B cell (primary cell): ENCODE measurements around the gene TNIP1. TPM values are rescaled to one million over a fixed set of nuclear protein-coding genes. Genes with fewer than 3 reads are reported as not detected.
A peak's percentile ranks its signal among the peaks of the same experiment; 100 is the strongest.

Experiments used
- ATAC-seq: fragments of 200-7000 bp; cut with Tn5 transposase; one replicate; pipeline ENCODE4 v1.10.0; 2021; ENCODE audit warnings: low read depth, mild to moderate bottlenecking, moderate number of reproducible peaks, moderate library complexity
- CTCF ChIA-PET: fragments of 350-600 bp; sonication (Branson Sonifier 250); formaldehyde crosslinking; loops from one replicate; lab custom pipeline; 2021; ENCODE audit warnings: antibody characterized with exemption, inconsistent platforms; lab: Charles Lee
- POLR2A ChIA-PET: fragments of 350-600 bp; sonication (Branson Sonifier 250); formaldehyde crosslinking; loops from one replicate; lab custom pipeline; 2021; ENCODE audit warnings: antibody characterized with exemption; lab: Charles Lee
- DNase-seq: peaks from one replicate; pipeline ENCODE4 v3.0.0; 2013
- H2AFZ ChIP-seq: 2 replicates; pipeline ENCODE4 v1.6.1; 2012; ENCODE audit warnings: mild to moderate bottlenecking, low read depth, low read length; ENCODE audit not compliant: insufficient read depth, poor library complexity, severe bottlenecking
- H3K27ac ChIP-seq, 2 donors: 1 replicate in 1 of 2; 2 replicates in 1 of 2; pipeline ENCODE4 v1.5.1; 2012 to 2013; ENCODE audit warnings: low read length in 2 of 2, mild to moderate bottlenecking in 2 of 2, moderate library complexity in 1 of 2
- H3K27me3 ChIP-seq, 4 experiments: fragments of 200-600 bp in 1 of 4; sonication (generic) in 1 of 4; replicated peaks in 1 of 4; 1 replicate in 2 of 4; 2 replicates in 2 of 4; pipeline versions ENCODE4 v1.6.1 to v1.7.0; 2013 to 2016; ENCODE audit warnings: low read length in 3 of 4, mild to moderate bottlenecking in 2 of 4, mixed read lengths in 1 of 4, moderate library complexity in 1 of 4; ENCODE audit not compliant: insufficient read depth in 4 of 4, control insufficient read depth in 3 of 4; ENCODE audit errors: control extremely low read depth in 1 of 4
- H3K36me3 ChIP-seq, 2 experiments: replicated peaks in 1 of 2; 1 replicate in 1 of 2; 2 replicates in 1 of 2; pipeline versions ENCODE4 v1.6.1 to v1.7.1; 2013; ENCODE audit warnings: low read length in 1 of 2; ENCODE audit not compliant: insufficient read depth in 2 of 2, control insufficient read depth in 1 of 2; ENCODE audit errors: control extremely low read depth in 1 of 2, extremely low read depth in 1 of 2
- H3K4me1 ChIP-seq, 2 donors: fragments of 200-600 bp in 1 of 2; sonication (generic) in 1 of 2; 1 replicate in 1 of 2; 2 replicates in 1 of 2; pipeline versions ENCODE4 v1.5.1 to v1.6.1; 2013 to 2017; ENCODE audit warnings: low read length in 2 of 2; ENCODE audit not compliant: control insufficient read depth in 2 of 2, insufficient read depth in 2 of 2
- H3K4me2 ChIP-seq: replicated peaks from 2 replicates; pipeline ENCODE3; 2012; ENCODE audit warnings: mild to moderate bottlenecking, low read depth, low read length; ENCODE audit not compliant: poor library complexity, severe bottlenecking
- H3K4me3 ChIP-seq, 5 experiments: fragments of 200-600 bp in 1 of 5; sonication (generic) in 1 of 5; 1 replicate in 3 of 5; 2 replicates in 2 of 5; pipeline versions ENCODE4 v1.5.1 to v1.7.0; 2011 to 2016; ENCODE audit warnings: low read length in 4 of 5, mild to moderate bottlenecking in 4 of 5, low read depth in 2 of 5, control low read depth in 1 of 5, moderate library complexity in 1 of 5; ENCODE audit not compliant: insufficient read depth in 1 of 5; ENCODE audit errors: control extremely low read depth in 1 of 5, extremely low read depth in 1 of 5
- H3K79me2 ChIP-seq: fragments of 200-600 bp; sonication (generic); one replicate; pipeline ENCODE4 v1.6.0; 2016; ENCODE audit warnings: low read length; ENCODE audit not compliant: control insufficient read depth, insufficient read depth
- H3K9ac ChIP-seq: fragments of 200-600 bp; sonication (generic); 2 replicates; pipeline ENCODE4 v1.6.1; 2017; ENCODE audit warnings: mild to moderate bottlenecking, low read length, moderate library complexity
- H3K9me3 ChIP-seq, 3 donors: one replicate each; pipeline versions ENCODE4 v1.6.1 to v1.7.1; 2013; ENCODE audit warnings: low read length in 2 of 3; ENCODE audit not compliant: control insufficient read depth in 2 of 3, insufficient read depth in 1 of 3; ENCODE audit errors: control extremely low read depth in 1 of 3
- H4K20me1 ChIP-seq: 2 replicates; pipeline ENCODE4 v1.6.0; 2012; ENCODE audit warnings: mild to moderate bottlenecking, low read length; ENCODE audit not compliant: insufficient read depth, control insufficient read depth, poor library complexity, severe bottlenecking
- H3K27ac Mint-ChIP-seq: one replicate; pipeline ENCODE4 v1.8.0; 2021; ENCODE audit warnings: mixed read lengths
- H3K27me3 Mint-ChIP-seq: one replicate; pipeline ENCODE4 v1.8.0; 2021; ENCODE audit warnings: mixed read lengths
- H3K4me1 Mint-ChIP-seq: one replicate; pipeline ENCODE4 v1.8.0; 2021; ENCODE audit warnings: mixed read lengths
- H3K4me3 Mint-ChIP-seq: one replicate; pipeline ENCODE4 v1.8.0; 2021; ENCODE audit warnings: mixed read lengths
- H3K9me3 Mint-ChIP-seq: one replicate; pipeline ENCODE4 v1.8.0; 2022; ENCODE audit warnings: mixed read lengths; ENCODE audit not compliant: insufficient read depth
- CTCF ChIP-seq: fragments of 200-600 bp; IDR thresholded peaks from one replicate; pipeline ENCODE4 v1.8.0; 2022; ENCODE audit warnings: antibody characterized with exemption, mild to moderate bottlenecking
- EZH2 ChIP-seq: IDR thresholded peaks from 2 replicates; pipeline ENCODE4 v1.6.1; 2012; ENCODE audit warnings: borderline replicate concordance, low read depth, mild to moderate bottlenecking, moderate library complexity, low read length; ENCODE audit not compliant: insufficient read depth, poor library complexity, severe bottlenecking
- WGBS: methylation state at CpG from one replicate; pipeline ENCODE4 v1.1.5; 2013; ENCODE audit warnings: missing lambda C conversion rate; ENCODE audit not compliant: insufficient coverage; 5-methylcytosine and 5-hydroxymethylcytosine counted together
- intact Hi-C: fragments of 100-400 bp; cut with micrococcal nuclease; formaldehyde crosslinking; loops from one replicate; pipeline ENCODE4 v1.10.0; 2022
- polyA plus RNA-seq: library from polyadenylated mRNA; depleted of rRNA; stranded (reverse); fragments of >200 nt; gene quantifications from 2 replicates; pipeline ENCODE4 v1.2.3, GENCODE V29; 2012
- total RNA-seq, 2 donors: library from RNA; stranded (reverse); fragments of 120-200 nt in 1 of 2; gene quantifications; 1 replicate in 1 of 2; 2 replicates in 1 of 2; pipeline versions ENCODE4 v1.2.3 to v1.2.4, GENCODE V29; 2013 to 2022

TNIP1 gene
- total and polyA plus RNA-seq, 2 donors (not counting 1 experiment from before 2014, with no cell fraction given): 108 to 294 TPM

- Histone ChIP-seq H3K27ac (peak overlapping the region; percentile 87 to 91), H4K20me1 (peaks cover 35% of the 10 kb centered on the region), H3K4me1 (peaks cover 42 to 64% of the 10 kb centered on the region in 2 donors), H3K4me3 (peak overlapping the region in 3 of 5 experiments; percentile 5 to 20 (median 12)), H3K27me3 (no peaks in the 10 kb centered on the region), H3K36me3 (peaks cover 24 to 87% of the 10 kb centered on the region in 2 experiments), H3K9me3 (no peaks in the 10 kb centered on the region), H3K79me2 (peaks cover 63% of the 10 kb centered on the region), H3K4me2 (peak overlapping the region; percentile 62), H2AFZ (peak overlapping the region; percentile 13), H3K9ac (peak overlapping the region; percentile 8)
- ATAC-seq: peak; percentile 92
- peak overlapping the region; percentile 88 for H3K4me3 Mint-ChIP-seq
- H3K9me3 Mint-ChIP-seq: no peaks in the 10 kb centered on the region
- POLR2A ChIA-PET: interaction anchor here (0.5 to 3.2 kb wide), 11 partner anchors 9 to 640 kb away, joined by 3 to 25 read pairs (median 4); partner anchors contain the start of genes ANXA6 and TNIP1
- 14% methylated on average over 14 of the region's 17 CpGs for whole genome bisulfite sequencing
- H3K27me3 Mint-ChIP-seq: no peaks in the 10 kb centered on the region
- H3K4me1 Mint-ChIP-seq: peaks cover 66% of the 10 kb centered on the region
- no peak for TF ChIP-seq EZH2
- no peak for TF ChIP-seq CTCF
- DNase-seq: peak; percentile 95
- intact Hi-C loops: loop anchor here (1.0 to 2.0 kb wide), 8 partner anchors 17 to 129 kb away; partner anchors contain the start of genes ANXA6, GM2A and TNIP1
- H3K27ac Mint-ChIP-seq: peak overlapping the region; percentile 94
- CTCF ChIA-PET: interaction anchor here (0.8 to 48.0 kb wide), 11 partner anchors 10 to 194 kb away, joined by 4 to 1701 read pairs (median 9); partner anchors contain the start of genes ANXA6 and GM2A
Observed at GRCh38 chr5:151123897-151124751, 43.3 kb upstream of the TNIP1 start.
